NCI-H69 (cell line): Measurements from ENCODE around the gene PHF14.
A peak's percentile ranks its signal among the peaks of the same experiment; 100 is the strongest.

Source experiments
- DNase-seq: peaks from one replicate; lab custom pipeline; 2025; lab: John Stamatoyannopoulos, UW

PHF14 gene

GRCh38 chr7:11210374-11210773 lies 236.7 kb downstream of the PHF14 start:
- DNase-seq, result no peak

DNA sequence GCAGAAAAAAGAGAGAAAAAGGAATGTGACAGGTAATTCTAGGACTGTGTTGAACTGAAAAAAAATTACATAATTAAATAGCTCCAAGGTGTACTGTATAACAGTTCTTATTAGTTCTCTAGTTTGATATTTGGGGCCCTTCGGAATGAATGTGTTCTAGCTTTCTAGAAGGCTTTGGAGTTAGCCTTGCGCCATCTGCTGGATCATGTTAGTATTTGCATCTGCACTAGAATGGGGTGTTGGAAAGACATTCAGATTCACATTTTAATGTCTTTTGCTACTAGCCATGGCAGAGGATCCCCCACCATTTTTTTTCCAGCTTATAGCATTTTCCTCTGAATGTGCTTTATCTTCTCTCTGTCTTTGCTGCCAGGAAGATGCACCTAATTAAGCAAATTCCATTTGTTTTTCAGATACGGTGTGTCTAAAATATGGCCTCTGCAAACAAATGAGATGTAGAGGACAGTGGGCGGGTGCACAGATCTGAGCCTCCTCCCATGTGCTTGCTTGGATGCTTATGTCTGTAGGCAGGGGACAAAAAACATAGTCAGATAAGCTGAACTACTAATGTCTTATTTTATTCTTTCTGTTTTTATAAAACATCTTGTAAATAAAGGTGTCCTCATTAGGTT lies 238.5 kb downstream of the PHF14 start:
- peak; percentile 93 for DNase-seq

- DNase-seq, result peak; percentile 92
Measured at GRCh38 chr7:11212816-11213215, 239.1 kb downstream of the PHF14 start.

GRCh38 chr7:11213266-11213665 lies 239.6 kb downstream of the PHF14 start:
- peak; percentile 52 for DNase-seq

GRCh38 chr7:11216276-11216675 lies 242.6 kb downstream of the PHF14 start:
- no peak for DNase-seq

DNA sequence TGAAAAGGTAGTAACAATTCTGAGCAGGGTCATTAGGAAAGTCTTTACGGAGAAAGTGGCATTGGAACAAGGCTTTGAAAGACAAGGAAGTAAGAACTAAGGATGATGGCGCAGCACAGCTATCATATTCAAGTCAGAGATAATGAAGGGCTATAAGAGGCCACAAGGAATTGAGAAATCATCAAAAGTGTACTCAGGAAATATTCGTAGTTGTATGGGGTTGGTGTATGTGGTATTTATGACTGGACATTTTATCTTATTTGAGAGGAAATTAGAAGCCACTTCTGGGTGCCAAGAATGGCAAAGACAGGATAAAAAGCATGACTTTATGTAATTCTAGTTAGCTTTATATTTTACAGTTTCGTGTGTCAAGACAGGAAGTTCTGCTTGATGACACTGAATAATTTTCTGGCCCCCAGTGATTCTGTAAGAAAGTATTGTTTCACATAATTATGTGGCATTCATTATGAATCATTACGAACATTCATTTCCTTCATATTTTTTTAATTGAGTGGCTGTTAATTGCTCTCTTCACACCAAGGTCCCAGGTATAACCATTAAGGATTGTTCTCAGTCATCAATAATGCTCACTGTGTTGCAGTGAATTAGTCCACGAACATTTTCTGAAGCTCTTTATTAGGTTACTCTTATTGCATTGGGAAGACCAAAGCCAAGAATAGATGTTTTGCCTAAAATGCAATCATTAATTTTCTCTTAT lies 244.3 kb downstream of the PHF14 start:
- no peak for DNase-seq
